ENCODE data around the gene OVAAL.

OVAAL gene

DNA sequence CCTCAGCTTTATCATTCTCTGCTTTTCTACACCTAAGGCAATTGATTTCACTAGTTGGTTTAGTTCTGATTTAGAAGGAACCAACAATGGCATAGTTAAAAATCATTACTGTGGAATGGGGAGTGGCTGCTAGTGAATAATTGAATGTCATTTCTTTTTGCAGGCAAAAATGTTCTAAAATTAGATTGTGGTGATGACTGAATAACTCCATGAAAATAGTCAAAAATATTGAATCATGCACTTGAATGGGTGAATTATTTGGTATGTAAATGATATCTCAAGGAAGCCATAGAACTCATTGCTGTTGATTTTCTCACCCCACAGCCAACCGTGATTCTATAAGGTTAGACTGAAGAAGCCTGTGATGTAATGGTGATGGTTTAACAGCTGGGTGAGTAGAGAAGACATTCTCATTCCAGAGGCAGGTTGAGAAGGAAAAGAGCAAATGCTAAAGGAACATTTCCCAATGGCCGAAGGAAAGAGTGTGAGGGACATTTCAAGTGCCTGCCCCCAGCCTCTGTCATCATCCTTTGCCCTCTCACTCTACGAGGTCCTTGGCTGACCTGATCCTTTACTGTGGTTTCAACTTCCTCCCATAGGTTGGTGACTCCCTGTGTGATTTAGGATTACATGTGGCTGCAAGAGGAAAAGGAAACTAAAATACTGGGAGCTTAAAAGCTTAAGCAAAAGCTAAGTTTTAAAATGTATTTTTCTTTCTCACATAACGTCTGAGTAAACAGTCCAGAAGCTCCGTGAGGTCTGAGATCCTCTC, 12.5 kb downstream of the OVAAL start:
- no peak for DNase-seq

GRCh38 chr1:180571832-180572636, 13.3 kb downstream of the OVAAL start:
- no peak for DNase-seq

DNA sequence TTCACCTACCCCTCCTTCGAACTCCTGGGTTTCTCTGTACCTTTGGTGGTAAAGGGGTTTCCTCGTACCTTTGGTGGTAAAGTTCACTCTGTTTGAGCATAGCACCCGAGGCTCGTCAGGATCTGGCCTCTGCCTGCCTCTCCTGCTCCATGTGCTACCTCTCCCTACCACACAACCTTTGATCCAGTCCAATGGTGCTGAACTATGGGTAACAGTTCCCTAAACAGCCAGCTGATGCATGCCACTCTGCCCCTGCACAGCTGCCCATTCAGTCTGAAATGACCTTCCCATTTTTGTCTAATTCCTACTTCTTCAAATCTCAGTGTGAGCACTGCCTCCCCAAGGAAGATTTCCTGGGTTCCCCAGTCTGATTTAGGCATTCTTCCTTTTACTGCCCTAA, 14.0 kb downstream of the OVAAL start:
- DNase-seq, result no peak

DNA sequence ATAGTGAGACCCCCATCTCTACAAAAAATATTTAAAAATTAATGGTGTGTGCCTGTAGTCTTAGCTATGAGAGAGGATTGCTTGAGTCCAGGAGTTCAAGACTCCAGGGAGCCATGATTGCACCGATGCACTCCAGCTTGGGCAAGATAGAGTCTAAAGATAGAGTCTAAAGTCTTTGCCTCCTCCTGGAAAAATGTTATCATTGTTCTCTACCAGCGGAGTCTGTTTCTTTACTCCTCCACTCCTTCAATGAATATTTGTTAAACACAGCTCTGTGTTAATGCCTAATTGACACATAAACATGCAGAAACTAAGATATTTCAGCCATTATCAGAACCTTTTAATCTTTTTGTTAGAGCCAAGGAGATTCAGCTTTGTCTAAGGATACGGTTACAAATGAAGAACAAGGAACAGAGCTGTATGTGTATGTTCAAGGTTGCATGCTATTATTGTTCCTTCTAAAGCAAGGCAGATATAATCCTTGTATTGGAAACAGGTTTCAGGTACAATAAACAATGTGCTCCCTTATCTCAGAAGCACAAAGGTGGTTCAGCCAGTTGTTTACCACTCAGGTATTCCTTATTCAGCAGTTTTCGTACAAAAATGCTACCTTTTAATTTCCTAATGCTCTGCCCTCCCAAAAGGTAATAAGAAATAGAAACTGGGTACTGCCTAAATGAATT, 15.4 kb downstream of the OVAAL start:
- no peak for DNase-seq

DNA sequence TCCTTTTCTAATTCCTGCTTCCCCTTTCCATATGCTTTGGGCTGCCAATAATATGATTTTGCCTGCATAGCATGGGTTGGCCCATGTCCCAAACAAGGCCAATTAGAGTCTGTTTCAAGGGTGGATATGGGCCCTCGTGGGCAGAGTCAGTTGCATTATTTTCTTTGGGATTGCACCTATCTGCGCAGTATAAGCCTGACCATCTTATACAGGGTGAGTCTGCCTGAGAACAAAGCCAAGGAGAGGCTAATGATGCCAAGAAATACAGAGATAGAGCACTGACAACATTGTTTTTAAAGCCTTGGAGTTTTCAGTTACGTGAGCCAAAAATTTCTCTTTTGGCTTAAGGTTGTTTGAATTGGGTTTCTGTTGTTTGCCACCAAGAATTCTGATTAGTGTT, 18.6 kb downstream of the OVAAL start:
- DNase-seq, result no peak

DNA sequence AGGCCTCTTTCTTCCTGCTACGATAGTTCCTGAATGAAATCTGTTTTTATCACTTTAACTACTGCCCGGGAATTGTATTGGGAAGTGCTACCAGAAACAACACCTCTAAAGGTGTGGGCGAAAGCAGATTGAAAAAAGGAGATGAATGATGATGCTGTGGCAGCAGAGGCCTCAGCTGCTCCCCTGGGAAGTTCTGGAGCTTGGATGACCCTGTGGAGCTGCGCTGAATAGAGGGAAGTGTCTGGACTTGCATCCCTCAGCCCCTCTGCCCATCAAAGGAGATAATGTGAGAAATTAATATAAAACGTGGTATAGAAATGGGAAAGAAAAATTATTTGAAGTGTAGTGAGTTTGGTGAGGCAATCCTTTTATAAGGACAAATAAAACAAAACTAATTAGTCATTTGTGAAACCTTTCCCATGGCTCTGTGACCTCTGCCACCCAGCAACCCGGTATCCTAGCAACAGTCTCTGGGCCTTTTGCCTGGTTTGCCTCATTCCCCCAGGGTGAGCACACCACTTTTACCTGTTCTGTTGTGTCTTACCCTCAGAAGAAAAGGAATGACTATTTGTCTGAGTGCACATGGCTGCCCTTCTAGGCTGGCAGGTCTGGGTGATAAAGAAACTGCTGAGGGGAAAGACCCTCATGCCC, 21.3 kb downstream of the OVAAL start:
- DNase-seq, result no peak

GRCh38 chr1:180581635-180582039, 22.9 kb downstream of the OVAAL start:
- DNase-seq, result no peak

DNA sequence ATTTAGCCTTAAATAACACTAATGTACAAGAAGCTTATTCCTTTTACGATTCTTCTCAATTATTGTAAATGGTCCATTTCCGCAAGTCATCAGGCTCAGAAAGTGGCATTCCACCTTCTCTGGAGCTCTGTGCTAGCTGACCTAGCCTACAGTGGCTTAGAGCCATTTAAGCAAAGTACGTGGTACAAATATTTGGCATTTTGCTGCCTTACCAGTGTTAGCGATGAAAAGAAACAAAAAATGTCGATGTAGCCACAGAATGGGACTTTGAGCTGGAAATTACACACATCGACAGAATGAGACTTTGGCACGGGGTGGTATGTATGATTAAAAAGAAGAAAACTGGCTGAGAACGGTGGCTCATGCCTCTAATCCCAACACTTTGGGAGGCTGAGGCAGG, 26.1 kb downstream of the OVAAL start:
- DNase-seq, result no peak

DNA sequence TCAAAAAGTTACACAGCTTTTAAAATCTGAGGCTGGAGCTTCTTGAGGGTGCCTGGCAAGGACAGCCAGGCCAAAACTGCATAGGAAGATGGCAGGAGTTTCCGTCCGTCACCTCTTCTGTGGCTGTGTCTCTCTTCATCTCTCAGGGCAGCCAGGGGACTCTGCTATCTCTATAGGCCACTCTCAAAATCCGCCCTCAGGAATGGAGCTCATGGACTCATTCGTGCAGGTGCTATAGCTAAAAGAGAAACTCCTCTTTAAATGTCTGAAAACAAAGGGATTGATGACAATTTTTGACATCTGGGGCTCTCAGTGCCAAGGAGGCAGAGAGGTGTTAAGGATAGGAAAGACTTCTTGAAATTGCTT, 27.2 kb downstream of the OVAAL start:
- DNase-seq, result no peak

- peak; percentile 91 for DNase-seq
These were observed 27.9 kb downstream of the OVAAL start for GRCh38 chr1:180586671-180587155.

GRCh38 chr1:180588121-180588520, 29.4 kb downstream of the OVAAL start:
- DNase-seq, result no peak

- no peak for DNase-seq
These were observed 32.1 kb downstream of the OVAAL start for GRCh38 chr1:180590889-180591288.

DNA sequence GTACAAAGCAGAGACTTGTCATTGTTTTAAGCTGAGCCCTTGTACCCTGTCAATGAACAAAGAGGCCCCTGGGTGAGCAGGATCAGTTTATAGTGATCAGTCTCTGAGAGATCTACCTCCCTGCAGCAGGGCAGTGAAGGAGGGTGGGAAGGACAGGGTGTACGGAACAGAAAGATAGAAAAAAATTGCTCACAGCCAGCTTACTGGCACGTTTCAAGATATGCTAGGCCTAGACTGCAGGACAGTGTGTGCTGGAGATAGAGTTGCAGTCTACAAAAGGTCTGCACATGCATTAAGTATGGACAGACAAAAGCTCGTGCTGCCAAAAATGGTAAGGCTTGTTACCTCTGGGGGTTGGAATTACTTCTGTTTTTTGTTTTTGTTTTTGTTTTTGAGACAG, 34.6 kb downstream of the OVAAL start:
- no peak for DNase-seq

GRCh38 chr1:180594723-180595122, 36.0 kb downstream of the OVAAL start:
- DNase-seq, result peak; percentile 52

DNA sequence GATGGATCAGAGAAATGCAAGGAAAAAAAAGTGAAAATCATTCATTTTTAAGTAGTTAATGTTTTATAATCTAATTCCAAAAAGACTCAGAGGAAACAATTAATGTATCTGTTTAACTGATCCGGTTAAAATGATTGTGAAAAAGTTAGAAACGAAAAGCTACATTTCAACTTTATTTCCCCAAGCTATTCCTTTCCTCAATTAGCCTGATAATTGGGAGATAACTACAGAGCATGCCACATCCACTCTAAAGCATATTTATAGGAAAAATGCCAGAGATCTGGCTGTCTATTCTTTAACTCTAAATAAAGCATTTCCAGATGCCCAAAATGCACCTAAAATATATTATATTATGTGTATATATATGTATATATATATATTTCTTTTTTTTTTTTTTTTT, 37.2 kb downstream of the OVAAL start:
- no peak for DNase-seq

GRCh38 chr1:180597520-180597919, 38.8 kb downstream of the OVAAL start:
- no peak for DNase-seq

DNA sequence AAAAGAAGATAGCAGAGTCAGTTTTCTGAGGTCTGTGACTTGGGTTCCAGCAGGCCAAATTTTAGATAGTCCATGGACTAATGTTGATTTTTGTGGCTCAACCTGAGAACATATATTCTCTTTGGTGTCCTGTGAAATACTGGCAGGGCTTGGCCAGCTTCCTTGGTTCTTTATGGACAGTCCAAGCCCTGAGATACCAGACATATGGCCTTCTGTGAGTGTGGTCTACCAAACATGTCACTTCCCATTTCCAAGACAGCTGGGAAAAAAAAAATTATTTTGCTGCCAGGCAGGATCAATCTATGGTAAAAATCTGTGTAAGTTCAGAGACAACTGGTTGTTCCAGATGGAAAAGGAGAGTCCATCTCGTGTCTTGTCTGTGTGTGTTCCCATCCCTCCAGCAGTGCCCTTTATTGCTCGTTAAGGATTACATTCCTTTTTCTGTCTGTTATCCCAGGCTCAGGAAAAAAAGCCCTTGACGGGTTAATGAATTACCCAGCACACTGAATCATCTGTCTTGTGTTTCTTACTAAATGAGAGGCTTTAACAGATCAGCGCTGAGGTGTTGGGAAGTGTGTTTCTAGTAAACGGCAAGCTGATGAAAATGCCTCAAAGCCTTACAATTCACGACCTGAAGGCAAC, 39.7 kb downstream of the OVAAL start:
- DNase-seq, result no peak

DNA sequence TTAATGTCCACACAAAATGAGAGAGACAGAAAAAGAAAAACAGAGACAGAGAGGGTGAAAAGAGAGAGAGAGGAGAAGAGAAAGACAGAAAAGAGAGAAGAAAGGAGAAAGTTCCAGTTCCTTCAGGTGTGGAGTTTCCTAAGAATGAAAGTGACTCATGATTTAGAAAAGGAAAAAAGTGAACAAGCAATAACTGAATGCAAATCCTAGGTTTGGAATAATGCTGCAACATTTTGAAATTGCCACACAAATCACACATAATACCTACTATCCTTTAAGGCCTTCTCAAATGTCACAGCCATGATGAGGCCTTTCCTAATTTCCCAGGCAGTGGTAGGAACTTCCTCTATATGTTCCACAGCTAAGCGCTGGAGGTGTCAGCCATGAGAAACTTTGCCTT, 41.6 kb downstream of the OVAAL start:
- no peak for DNase-seq

- DNase-seq, result no peak
These were observed 42.7 kb downstream of the OVAAL start for GRCh38 chr1:180601512-180601911.

GRCh38 chr1:180603223-180603849, 44.6 kb downstream of the OVAAL start:
- DNase-seq, result no peak

- no peak for DNase-seq
These were observed 45.1 kb downstream of the OVAAL start for GRCh38 chr1:180603850-180604226.

DNA sequence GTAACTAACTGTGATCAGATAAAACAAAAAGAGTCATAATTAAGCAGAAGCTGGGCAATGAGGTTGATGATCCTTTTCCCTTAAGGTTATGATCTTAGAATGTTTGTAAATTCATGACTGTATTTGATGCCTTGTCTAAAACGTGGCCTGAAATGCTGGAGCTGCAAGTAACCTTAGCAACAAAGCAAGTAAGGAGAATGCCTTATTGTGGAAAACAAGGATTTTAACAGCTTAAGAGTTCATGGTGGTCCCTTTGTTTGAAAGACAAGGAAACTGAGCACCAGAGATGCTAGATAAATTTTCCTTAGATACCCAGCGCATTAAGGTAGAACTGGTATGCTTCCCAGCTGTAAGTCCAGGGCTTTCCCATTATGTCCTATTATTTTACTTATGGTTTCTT, 47.4 kb downstream of the OVAAL start:
- no peak for DNase-seq

Measured in NCI-H2107 (cell line).